ENCODE data around the gene TMEM196. TPM values are rescaled to one million over a fixed set of nuclear protein-coding genes. Genes with fewer than 3 reads are reported as not detected.

Gene TMEM196
- total and polyA plus RNA-seq, 9 of the 15 experiments (the other 6 are each of a cell fraction or from before 2014, with no cell fraction given): not detected

- TF ChIP-seq CHCHD3 (CRISPR knock-in tag; IDR thresholded peaks at IDR 0.05) (no peak), DNMT1 (IDR thresholded peaks at IDR 0.05) (no peak), CC2D1A (IDR thresholded peaks at IDR 0.05) (no peak), MAX (CRISPR knock-in tag; IDR thresholded peaks at IDR 0.05) (no peak), ZFX (CRISPR knock-in tag; IDR thresholded peaks at IDR 0.05) (no peak), LEF1 (IDR thresholded peaks at IDR 0.05) (no peak), NFRKB (IDR thresholded peaks at IDR 0.05; ENCODE audit: low read depth) (no peak), PBX2 (CRISPR knock-in tag; IDR thresholded peaks at IDR 0.05; ENCODE audit: low read depth) (no peak), PBX2 (tag; conservative IDR thresholded peaks at IDR 0.05; ENCODE audit: low read depth) (peak; percentile 37; the same call in 1 of the 2 replicates), RBBP5 (IDR thresholded peaks at IDR 0.05; ENCODE audit: borderline replicate concordance, insufficient read depth, low read length, poor library complexity, severe bottlenecking) (no peak), HEY1 (CRISPR knock-in tag; IDR thresholded peaks at IDR 0.05; ENCODE audit: borderline replicate concordance) (no peak), ZNF184 (CRISPR knock-in tag; IDR thresholded peaks at IDR 0.05) (no peak), ZNF23 (CRISPR knock-in tag; IDR thresholded peaks at IDR 0.05) (no peak), CAMTA2 (CRISPR knock-in tag; conservative IDR thresholded peaks at IDR 0.05) (no peak), RUNX1 (IDR thresholded peaks at IDR 0.05; ENCODE audit: low read depth) (no peak), ZNF639 (CRISPR knock-in tag; conservative IDR thresholded peaks at IDR 0.05 in 1 of 2, IDR thresholded peaks at IDR 0.05 in 1 of 2) (peak in 1 of 2 experiments; percentile 68; a peak in 2 of 4 replicates), ESRRA (IDR thresholded peaks at IDR 0.05; ENCODE audit: borderline replicate concordance, low read depth) (peak; percentile 75; the same call in 1 of the 2 replicates), BCL6 (CRISPR knock-in tag; IDR thresholded peaks at IDR 0.05) (no peak), NR2C2 (CRISPR knock-in tag; IDR thresholded peaks at IDR 0.05) (no peak), NR2C2 (tag; IDR thresholded peaks at IDR 0.05) (no peak), HMG20A (CRISPR knock-in tag; conservative IDR thresholded peaks at IDR 0.05) (no peak), EWSR1 (IDR thresholded peaks at IDR 0.05; ENCODE audit: borderline replicate concordance, low read depth, partially characterized antibody) (no peak), ZNF655 (CRISPR knock-in tag; IDR thresholded peaks at IDR 0.05) (no peak), ZNF239 (CRISPR knock-in tag; IDR thresholded peaks at IDR 0.05) (peak; percentile 38; the same call in 1 of the 2 replicates), ZFP36 (IDR thresholded peaks at IDR 0.05; ENCODE audit: low read depth, low read length, partially characterized antibody) (no peak), SRSF7 (optimal IDR thresholded peaks at IDR 0.05; ENCODE audit: low read depth, low read length) (no peak), NR1H2 (CRISPR knock-in tag; IDR thresholded peaks at IDR 0.05) (no peak)
Measured at GRCh38 chr7:19677180-19677579, 96.2 kb downstream of the TMEM196 start (continued).

Data from K562 (cell line).